ENCODE results near the gene TSGA10. TPM values are rescaled to one million over a fixed set of nuclear protein-coding genes. Genes with fewer than 3 reads are reported as not detected.
A peak's percentile ranks its signal among the peaks of the same experiment; 100 is the strongest.

TSGA10 gene
- total RNA-seq, 1 experiment from 2014 or later = 6.6 TPM

DNA sequence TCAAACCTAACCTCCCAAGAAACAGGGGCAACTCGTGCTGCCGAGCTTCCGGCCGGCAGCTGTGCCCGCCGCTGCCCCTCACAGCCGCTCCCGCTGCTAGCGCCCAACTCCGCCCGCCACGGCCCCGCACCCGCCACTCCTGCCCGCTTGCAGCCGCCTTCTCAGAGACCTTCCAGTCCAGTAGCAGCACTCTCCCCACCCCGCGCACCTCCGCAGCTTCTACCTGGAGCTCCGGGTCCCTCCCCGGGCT lies 14.0 kb downstream of the TSGA10 start:
- peak overlapping the region; percentile 92 for H3K4me2 ChIP-seq (ENCODE audit: low read length)
- H3K36me3 ChIP-seq (ENCODE audit: control insufficient read depth in 1 of 2, insufficient read depth in 2 of 2, low read length in 2 of 2) = no peaks in the 10 kb centered on the region
- H3K9ac ChIP-seq (ENCODE audit: low read length) = peak overlapping the region; percentile 71
- ChIA-PET CTCF (interaction anchor here (2.1 kb wide), 1 partner anchor 491 kb away, joined by 9 read pairs; no protein-coding TSS in a partner anchor), RAD21 (ENCODE audit: low non-redundant PET in 1 of 2, low total read pairs in 2 of 2, uncharacterized antibody in 2 of 2, unreplicated experiment in 2 of 2) (no interaction called here), POLR2A (interaction anchor here (1.4 to 2.2 kb wide), 4 partner anchors 14 to 196 kb away, joined by 5 to 9 read pairs (median 6); partner anchors contain the start of genes EIF5B, LIPT1, MITD1 and MRPL30)
- no peak for TF ChIP-seq YY1 (IDR thresholded peaks at IDR 0.05; ENCODE audit: extremely low read depth, insufficient replicate concordance, low read depth, low read length)
- no peak for TF ChIP-seq RAD21 (IDR thresholded peaks at IDR 0.05; ENCODE audit: low read depth)
- TF ChIP-seq EZH2phosphoT487 (IDR thresholded peaks at IDR 0.05; ENCODE audit: borderline replicate concordance) = no peak
- no peak for TF ChIP-seq POLR2A (IDR thresholded peaks at IDR 0.05; ENCODE audit: borderline replicate concordance, extremely low read depth, insufficient read depth, insufficient read length)
- TF ChIP-seq CEBPB (IDR thresholded peaks at IDR 0.05; ENCODE audit: low read depth) = no peak
- no peak for TF ChIP-seq SP1 (IDR thresholded peaks at IDR 0.05; ENCODE audit: low read depth)
- TF ChIP-seq FOSL1 (IDR thresholded peaks at IDR 0.05; ENCODE audit: low read depth) = no peak
- peak; percentile 22; the same call in 1 of the 2 replicates for TF ChIP-seq ZFX (IDR thresholded peaks at IDR 0.05)
- no peak for TF ChIP-seq CTCF (IDR thresholded peaks at IDR 0.05 in 2 of 3, conservative IDR thresholded peaks at IDR 0.05 in 1 of 3; ENCODE audit: borderline replicate concordance in 1 of 3, insufficient read depth in 1 of 3, low read depth in 2 of 3, low read length in 2 of 3)
- TF ChIP-seq SIN3A (IDR thresholded peaks at IDR 0.05; ENCODE audit: low read depth) = peak; percentile 89; the same call in 1 of the 2 replicates
- TF ChIP-seq TCF7L2 (IDR thresholded peaks at IDR 0.05; ENCODE audit: borderline replicate concordance, extremely low read depth, insufficient read depth, insufficient read length) = no peak
- TF ChIP-seq MAX (IDR thresholded peaks at IDR 0.05) = peak; percentile 15; the same call in 1 of the 2 replicates
- ATAC-seq = peak; percentile 50
- H3K9me2 ChIP-seq (ENCODE audit: insufficient read depth) = no peaks in the 10 kb centered on the region
- no peaks in the 10 kb centered on the region for H3K79me2 ChIP-seq (ENCODE audit: insufficient read depth, low read length)
- no peaks in the 10 kb centered on the region for H3K9me3 ChIP-seq (ENCODE audit: control insufficient read depth in 1 of 2, insufficient read depth in 1 of 2, low read depth in 1 of 2, low read length in 2 of 2)
- intact Hi-C loops (cut with micrococcal nuclease) = no loop called here
- peak; percentile 8 for DNase-seq (ENCODE audit: low read depth, low spot score)
- no TSS peak for BruUV-seq (replicated peaks)
- no peaks in the 10 kb centered on the region for H4K20me1 ChIP-seq (ENCODE audit: insufficient read depth)
- H3K4me1 ChIP-seq (ENCODE audit: control insufficient read depth in 1 of 2, insufficient read depth in 2 of 2, low read length in 2 of 2) = peaks cover 10 to 27% of the 10 kb centered on the region in 2 experiments
- H3K4me3 ChIP-seq (replicated peaks in 1 of 2; ENCODE audit: low read depth in 1 of 2, low read length in 2 of 2) = peak overlapping the region; percentile 60 to 75
- H3K27ac ChIP-seq (ENCODE audit: low read depth, low read length) = peak overlapping the region; percentile 87
- H3K27me3 ChIP-seq (ENCODE audit: insufficient read depth, low read length) = no peaks in the 10 kb centered on the region
- H2AFZ ChIP-seq (ENCODE audit: low read depth, low read length, poor library complexity, severe bottlenecking) = peak overlapping the region; percentile 56

Data from HCT116 (cell line).